ENCODE measurements around the gene RPL31.

DNA sequence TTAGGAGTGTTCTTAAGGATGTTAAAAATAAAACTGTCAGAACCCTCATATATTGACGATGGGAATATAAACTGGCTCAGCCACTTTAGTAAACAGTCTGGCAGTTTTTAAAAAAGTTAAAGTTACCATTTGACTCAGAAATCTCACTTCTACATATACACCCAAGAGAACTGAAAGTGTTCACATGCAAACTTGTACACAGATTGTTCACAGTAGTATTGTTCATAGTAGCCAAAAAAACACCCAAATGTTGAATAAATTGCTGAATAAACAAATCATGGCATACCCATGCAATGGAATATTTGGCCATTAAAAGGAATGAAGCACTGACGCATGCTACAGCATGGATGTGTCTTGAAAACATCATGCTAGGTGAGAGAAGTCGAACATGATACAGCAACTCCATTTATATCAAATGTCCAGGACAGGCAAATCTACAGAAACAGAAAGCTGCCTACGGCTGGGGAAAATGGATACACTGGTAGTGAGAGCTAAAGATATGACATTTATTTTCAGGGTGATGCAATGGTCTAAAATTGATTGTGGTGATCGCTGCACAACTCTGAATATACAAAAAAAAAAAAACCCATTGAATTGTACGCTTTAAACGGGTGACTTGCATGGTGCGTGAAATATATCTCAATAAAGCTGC lies 10.1 kb downstream of the RPL31 start:
- TF ChIP-seq, protein P1, sequence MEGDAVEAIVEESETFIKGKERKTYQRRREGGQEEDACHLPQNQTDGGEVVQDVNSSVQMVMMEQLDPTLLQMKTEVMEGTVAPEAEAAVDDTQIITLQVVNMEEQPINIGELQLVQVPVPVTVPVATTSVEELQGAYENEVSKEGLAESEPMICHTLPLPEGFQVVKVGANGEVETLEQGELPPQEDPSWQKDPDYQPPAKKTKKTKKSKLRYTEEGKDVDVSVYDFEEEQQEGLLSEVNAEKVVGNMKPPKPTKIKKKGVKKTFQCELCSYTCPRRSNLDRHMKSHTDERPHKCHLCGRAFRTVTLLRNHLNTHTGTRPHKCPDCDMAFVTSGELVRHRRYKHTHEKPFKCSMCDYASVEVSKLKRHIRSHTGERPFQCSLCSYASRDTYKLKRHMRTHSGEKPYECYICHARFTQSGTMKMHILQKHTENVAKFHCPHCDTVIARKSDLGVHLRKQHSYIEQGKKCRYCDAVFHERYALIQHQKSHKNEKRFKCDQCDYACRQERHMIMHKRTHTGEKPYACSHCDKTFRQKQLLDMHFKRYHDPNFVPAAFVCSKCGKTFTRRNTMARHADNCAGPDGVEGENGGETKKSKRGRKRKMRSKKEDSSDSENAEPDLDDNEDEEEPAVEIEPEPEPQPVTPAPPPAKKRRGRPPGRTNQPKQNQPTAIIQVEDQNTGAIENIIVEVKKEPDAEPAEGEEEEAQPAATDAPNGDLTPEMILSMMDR (IDR thresholded peaks at IDR 0.05; ENCODE audit: insufficient read depth, low read length, poor library complexity, severe bottlenecking): no peak
- TF ChIP-seq EZH2phosphoT487 (conservative IDR thresholded peaks at IDR 0.05; ENCODE audit: low read length): no peak

All from SU-DHL-6 (cell line).